NCI-H748 (cell line): ENCODE data around the gene MEG3.

Experiments used
- DNase-seq: peaks from one replicate; lab custom pipeline; 2025; ENCODE audit not compliant: unreplicated experiment; lab: John Stamatoyannopoulos, UW

The MEG3 gene

GRCh38 chr14:100825713-100826331, at the start of gene MEG3:
TSS of gene MEG3 (plus strand) at chr14:100826118.
- DNase-seq = no peak

GRCh38 chr14:100776681-100777365, 49.1 kb upstream of the MEG3 start:
- no peak for DNase-seq

- no peak for DNase-seq
Observed at GRCh38 chr14:100777366-100777817, 48.5 kb upstream of the MEG3 start.

- DNase-seq = no peak
Observed at GRCh38 chr14:100777818-100778525, 47.9 kb upstream of the MEG3 start.

- no peak for DNase-seq
Observed at GRCh38 chr14:100778526-100778882, 47.4 kb upstream of the MEG3 start.

GRCh38 chr14:100778951-100779690, 46.8 kb upstream of the MEG3 start:
- DNase-seq = no peak

GRCh38 chr14:100779691-100780080, 46.2 kb upstream of the MEG3 start:
- no peak for DNase-seq

GRCh38 chr14:100780246-100780645, 45.7 kb upstream of the MEG3 start:
- no peak for DNase-seq

- no peak for DNase-seq
Observed at GRCh38 chr14:100780646-100781355, 45.1 kb upstream of the MEG3 start.

- DNase-seq = no peak
Observed at GRCh38 chr14:100781952-100782351, 44.0 kb upstream of the MEG3 start.

GRCh38 chr14:100782516-100783320, 43.2 kb upstream of the MEG3 start:
- peak; percentile 98 for DNase-seq

- peak; percentile 99 for DNase-seq
Observed at GRCh38 chr14:100783630-100784370, 42.1 kb upstream of the MEG3 start.

- peak; percentile 65 for DNase-seq
Observed at GRCh38 chr14:100784523-100785337, 41.2 kb upstream of the MEG3 start.

GRCh38 chr14:100785338-100785615, 40.6 kb upstream of the MEG3 start:
- DNase-seq = no peak

- DNase-seq = no peak
Observed at GRCh38 chr14:100785626-100786025, 40.3 kb upstream of the MEG3 start.

GRCh38 chr14:100786131-100786530, 39.8 kb upstream of the MEG3 start:
- DNase-seq = peak; percentile 35

GRCh38 chr14:100786576-100787219, 39.2 kb upstream of the MEG3 start:
- DNase-seq = no peak

GRCh38 chr14:100787659-100788058, 38.3 kb upstream of the MEG3 start:
- DNase-seq = no peak
